Limb (tissue), 2 donors: ENCODE results near the gene SPOCK1.

ENCODE experiments used
- DNase-seq, 2 donors: peaks; one replicate each; pipeline ENCODE4 v3.0.0-alpha.2; 2016; ENCODE audit errors: extremely low spot score in 2 of 2

SPOCK1 gene

GRCh38 chr5:137300411-137301240, 198.5 kb downstream of the SPOCK1 start:
- DNase-seq = no peak

GRCh38 chr5:137296213-137296781, 202.8 kb downstream of the SPOCK1 start:
- DNase-seq = no peak

- no peak for DNase-seq
Measured at GRCh38 chr5:137294604-137295003, 204.5 kb downstream of the SPOCK1 start.

GRCh38 chr5:137292461-137293027, 206.6 kb downstream of the SPOCK1 start:
- DNase-seq = no peak

- DNase-seq = no peak
Measured at GRCh38 chr5:137291436-137291835, 207.7 kb downstream of the SPOCK1 start.

- no peak for DNase-seq
Measured at GRCh38 chr5:137291031-137291430, 208.1 kb downstream of the SPOCK1 start.

- DNase-seq = no peak
Measured at GRCh38 chr5:137290373-137290772, 208.8 kb downstream of the SPOCK1 start.

- DNase-seq = no peak
Measured at GRCh38 chr5:137289856-137290255, 209.3 kb downstream of the SPOCK1 start.

- DNase-seq = no peak
Measured at GRCh38 chr5:137287569-137287968, 211.6 kb downstream of the SPOCK1 start.

GRCh38 chr5:137286025-137286610, 213.0 kb downstream of the SPOCK1 start:
- no peak for DNase-seq

- DNase-seq = no peak
Measured at GRCh38 chr5:137283801-137284200, 215.3 kb downstream of the SPOCK1 start.

GRCh38 chr5:137282216-137282615, 216.9 kb downstream of the SPOCK1 start:
- no peak for DNase-seq

- DNase-seq = no peak
Measured at GRCh38 chr5:137281201-137281600, 217.9 kb downstream of the SPOCK1 start.

- DNase-seq = no peak
Measured at GRCh38 chr5:137280656-137281055, 218.5 kb downstream of the SPOCK1 start.

GRCh38 chr5:137279521-137280231, 219.4 kb downstream of the SPOCK1 start:
- DNase-seq = no peak

GRCh38 chr5:137278476-137278875, 220.7 kb downstream of the SPOCK1 start:
- no peak for DNase-seq

GRCh38 chr5:137275083-137275482, 224.0 kb downstream of the SPOCK1 start:
- DNase-seq = no peak

- DNase-seq = no peak
Measured at GRCh38 chr5:137273511-137273910, 225.6 kb downstream of the SPOCK1 start.

GRCh38 chr5:137272831-137273230, 226.3 kb downstream of the SPOCK1 start:
- no peak for DNase-seq

GRCh38 chr5:137269946-137270345, 229.2 kb downstream of the SPOCK1 start:
- DNase-seq = no peak

- no peak for DNase-seq
Measured at GRCh38 chr5:137269274-137269673, 229.9 kb downstream of the SPOCK1 start.

GRCh38 chr5:137268646-137269045, 230.5 kb downstream of the SPOCK1 start:
- no peak for DNase-seq
